ENCODE measurements around the gene RORC.

DNA sequence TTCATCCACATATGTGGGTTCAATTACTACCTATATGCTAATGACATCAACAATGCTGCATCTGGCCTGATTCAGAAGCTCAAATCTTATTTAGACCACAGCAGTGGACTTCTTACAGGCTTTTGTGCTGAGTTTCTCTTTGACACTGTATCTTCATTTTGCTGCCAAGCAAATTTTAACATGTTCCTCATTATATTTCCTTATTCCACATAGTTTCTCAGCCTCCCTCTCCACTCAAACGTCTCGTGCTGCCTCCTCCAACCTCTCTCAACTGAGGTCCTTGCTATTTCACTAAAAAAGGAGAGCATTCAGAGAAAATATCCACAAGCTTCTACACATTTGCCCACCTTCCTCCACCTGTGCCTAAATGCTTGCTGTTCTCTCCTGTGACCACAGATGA is 47.8 kb downstream of the RORC start:
- TF ChIP-seq EZH2 (IDR thresholded peaks at IDR 0.05; ENCODE audit: insufficient read depth, poor library complexity, severe bottlenecking) = no peak
- TF ChIP-seq EZH2phosphoT487 (IDR thresholded peaks at IDR 0.05; ENCODE audit: insufficient read depth, low read depth) = no peak

All from GM23248 (cell line).